ENCODE data around the gene LRRC28. TPM values are rescaled to one million over a fixed set of nuclear protein-coding genes. Genes with fewer than 3 reads are reported as not detected.

The LRRC28 gene
- total RNA-seq, 6 donors from 2014 or later = 15.6 to 70.2 (median 20.1) TPM

- no peak for ATAC-seq (ENCODE audit: low FRiP score in 2 of 2)
- Histone ChIP-seq H3K27me3 (no peaks in the 10 kb centered on the region), H3K36me3 (no peaks in the 10 kb centered on the region), H3K4me3 (no peak overlapping the region), H3K9me3 (no peaks in the 10 kb centered on the region), H3K27ac (no peak overlapping the region), H3K4me1 (peaks cover 6 to 19% (median 14%) of the 10 kb centered on the region in 4 donors)
- TF ChIP-seq POLR2AphosphoS5 (IDR thresholded peaks at IDR 0.05) (no peak), EP300 (IDR thresholded peaks at IDR 0.05) (no peak), POLR2A (IDR thresholded peaks at IDR 0.05) (no peak), CTCF (IDR thresholded peaks at IDR 0.05) (no peak)
- 89 to 90% methylated on average over 8 to 11 of the region's 11 CpGs for WGBS, 2 donors
- DNase-seq = no peak
These were observed 152.3 kb downstream of the LRRC28 start for GRCh38 chr15:99403597-99403996.

GRCh38 chr15:99404454-99404853 lies 153.2 kb downstream of the LRRC28 start:
- Histone ChIP-seq H3K27ac (no peak overlapping the region), H3K4me3 (no peak overlapping the region), H3K27me3 (no peaks in the 10 kb centered on the region), H3K9me3 (no peaks in the 10 kb centered on the region), H3K4me1 (peaks cover 15 to 28% (median 21%) of the 10 kb centered on the region in 4 donors), H3K36me3 (no peaks in the 10 kb centered on the region)
- DNase-seq = no peak
- 83 to 89% methylated on average over 11 to 16 of the region's 16 CpGs for WGBS, 2 donors
- no peak for TF ChIP-seq CTCF (IDR thresholded peaks at IDR 0.05)
- no peak for TF ChIP-seq POLR2AphosphoS5 (IDR thresholded peaks at IDR 0.05)
- no peak for TF ChIP-seq EP300 (IDR thresholded peaks at IDR 0.05)
- no peak for TF ChIP-seq POLR2A (IDR thresholded peaks at IDR 0.05)
- no peak for ATAC-seq (ENCODE audit: low FRiP score in 2 of 2)

GRCh38 chr15:99406120-99406519 lies 154.8 kb downstream of the LRRC28 start:
- 90 to 93% methylated on average over 12 of the region's 12 CpGs for WGBS, 2 donors
- H3K4me1 ChIP-seq = peaks cover 17 to 32% (median 23%) of the 10 kb centered on the region in 4 donors
- DNase-seq (no peak), ATAC-seq (ENCODE audit: low FRiP score in 2 of 2) (no peak)
- H3K27me3 ChIP-seq = no peaks in the 10 kb centered on the region
- H3K9me3 ChIP-seq = no peaks in the 10 kb centered on the region
- no peak overlapping the region for H3K4me3 ChIP-seq
- no peaks in the 10 kb centered on the region for H3K36me3 ChIP-seq
- no peak overlapping the region for H3K27ac ChIP-seq
- TF ChIP-seq POLR2AphosphoS5 (IDR thresholded peaks at IDR 0.05) (no peak), CTCF (IDR thresholded peaks at IDR 0.05) (no peak), EP300 (IDR thresholded peaks at IDR 0.05) (no peak), POLR2A (IDR thresholded peaks at IDR 0.05) (no peak)

- Histone ChIP-seq H3K27ac (peak overlapping the region in 1 of 4 donors; percentile 37), H3K4me3 (no peak overlapping the region), H3K36me3 (no peaks in the 10 kb centered on the region), H3K4me1 (peaks cover 17 to 26% (median 19%) of the 10 kb centered on the region in 4 donors), H3K27me3 (no peaks in the 10 kb centered on the region), H3K9me3 (no peaks in the 10 kb centered on the region)
- 95 to 96% methylated on average over 14 to 17 of the region's 17 CpGs for WGBS, 2 donors
- peak in 1 of 2 donors; percentile 68 for DNase-seq
- TF ChIP-seq POLR2AphosphoS5 (IDR thresholded peaks at IDR 0.05) = no peak
- TF ChIP-seq EP300 (IDR thresholded peaks at IDR 0.05) = no peak
- TF ChIP-seq CTCF (IDR thresholded peaks at IDR 0.05) = no peak
- no peak for TF ChIP-seq POLR2A (IDR thresholded peaks at IDR 0.05)
- no peak for ATAC-seq (ENCODE audit: low FRiP score in 2 of 2)
These were observed 155.6 kb downstream of the LRRC28 start for GRCh38 chr15:99406716-99407487.

Data from upper lobe of left lung (tissue), 6 donors.